GM23338 (cell line): ENCODE measurements around the gene PODN.

Experiments
- EZH2 ChIP-seq: fragments of 200-600 bp; sonication (generic); IDR thresholded peaks from one replicate; pipeline ENCODE4 v1.8.0; 2017; ENCODE audit warnings: antibody characterized with exemption, mild to moderate bottlenecking, low read depth; ENCODE audit not compliant: unreplicated experiment
- EZH2phosphoT487 ChIP-seq: fragments of 200-600 bp; sonication (generic); IDR thresholded peaks from one replicate; pipeline ENCODE4 v1.8.1; 2018; ENCODE audit warnings: antibody characterized with exemption; ENCODE audit not compliant: unreplicated experiment
- POLR2AphosphoS5 ChIP-seq: IDR thresholded peaks from 2 replicates; pipeline ENCODE4 v1.6.1; 2016; ENCODE audit warnings: antibody characterized with exemption, low read depth
- TF ChIP-seq, protein P1 (sequence below): IDR thresholded peaks from one replicate; pipeline ENCODE4 v1.6.1; 2018; ENCODE audit warnings: antibody characterized with exemption; ENCODE audit not compliant: unreplicated experiment
- TF ChIP-seq, protein P2 (sequence below), 2 experiments: fragments of 200-600 bp in 1 of 2; sonication (generic) in 1 of 2; conservative IDR thresholded peaks; 2 replicates each; pipeline versions ENCODE4 v1.5.1 to v1.6.1; 2016 to 2017; ENCODE audit warnings: antibody characterized with exemption in 2 of 2, low read depth in 2 of 2, mild to moderate bottlenecking in 2 of 2, moderate library complexity in 1 of 2

DNA sequence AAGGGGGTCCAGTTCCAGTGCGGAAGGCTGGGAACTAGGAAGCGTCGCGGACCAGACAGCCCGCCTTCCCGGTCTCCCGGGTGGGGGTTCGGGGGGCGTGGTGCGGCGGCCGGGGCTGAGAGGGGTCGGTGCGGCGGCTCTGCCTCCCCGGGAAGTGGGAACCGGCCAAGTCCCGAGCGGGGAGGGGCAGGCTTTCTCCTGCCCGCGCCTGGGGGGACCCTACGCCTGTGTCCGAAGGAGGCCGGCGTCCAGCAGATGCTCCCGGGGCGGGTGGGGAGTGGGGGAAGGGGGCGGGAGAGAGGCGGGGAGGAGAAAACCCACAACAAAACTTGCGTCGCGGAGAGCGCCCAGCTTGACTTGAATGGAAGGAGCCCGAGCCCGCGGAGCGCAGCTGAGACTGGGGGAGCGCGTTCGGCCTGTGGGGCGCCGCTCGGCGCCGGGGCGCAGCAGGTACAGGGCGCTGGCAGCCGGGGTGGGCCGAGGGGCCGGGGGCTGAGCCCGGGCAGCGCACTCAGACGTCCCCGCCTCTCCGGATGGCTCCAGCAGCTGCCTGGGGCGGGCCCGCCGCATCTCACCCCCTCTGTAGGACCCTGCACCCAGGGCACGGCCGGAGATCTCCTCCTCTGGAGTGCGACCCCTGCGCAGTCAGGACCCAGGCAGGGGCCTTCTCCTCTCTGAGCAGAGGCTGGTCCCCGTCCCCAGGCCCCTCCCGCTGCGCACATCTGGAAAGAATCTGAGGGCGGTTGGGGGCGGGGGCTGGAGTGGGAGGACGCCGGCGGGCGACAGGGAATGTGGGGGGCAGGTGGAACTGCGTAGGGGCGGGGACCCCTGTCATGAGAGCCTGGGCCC is at the start of gene PODN:
- TF ChIP-seq, protein P1, sequence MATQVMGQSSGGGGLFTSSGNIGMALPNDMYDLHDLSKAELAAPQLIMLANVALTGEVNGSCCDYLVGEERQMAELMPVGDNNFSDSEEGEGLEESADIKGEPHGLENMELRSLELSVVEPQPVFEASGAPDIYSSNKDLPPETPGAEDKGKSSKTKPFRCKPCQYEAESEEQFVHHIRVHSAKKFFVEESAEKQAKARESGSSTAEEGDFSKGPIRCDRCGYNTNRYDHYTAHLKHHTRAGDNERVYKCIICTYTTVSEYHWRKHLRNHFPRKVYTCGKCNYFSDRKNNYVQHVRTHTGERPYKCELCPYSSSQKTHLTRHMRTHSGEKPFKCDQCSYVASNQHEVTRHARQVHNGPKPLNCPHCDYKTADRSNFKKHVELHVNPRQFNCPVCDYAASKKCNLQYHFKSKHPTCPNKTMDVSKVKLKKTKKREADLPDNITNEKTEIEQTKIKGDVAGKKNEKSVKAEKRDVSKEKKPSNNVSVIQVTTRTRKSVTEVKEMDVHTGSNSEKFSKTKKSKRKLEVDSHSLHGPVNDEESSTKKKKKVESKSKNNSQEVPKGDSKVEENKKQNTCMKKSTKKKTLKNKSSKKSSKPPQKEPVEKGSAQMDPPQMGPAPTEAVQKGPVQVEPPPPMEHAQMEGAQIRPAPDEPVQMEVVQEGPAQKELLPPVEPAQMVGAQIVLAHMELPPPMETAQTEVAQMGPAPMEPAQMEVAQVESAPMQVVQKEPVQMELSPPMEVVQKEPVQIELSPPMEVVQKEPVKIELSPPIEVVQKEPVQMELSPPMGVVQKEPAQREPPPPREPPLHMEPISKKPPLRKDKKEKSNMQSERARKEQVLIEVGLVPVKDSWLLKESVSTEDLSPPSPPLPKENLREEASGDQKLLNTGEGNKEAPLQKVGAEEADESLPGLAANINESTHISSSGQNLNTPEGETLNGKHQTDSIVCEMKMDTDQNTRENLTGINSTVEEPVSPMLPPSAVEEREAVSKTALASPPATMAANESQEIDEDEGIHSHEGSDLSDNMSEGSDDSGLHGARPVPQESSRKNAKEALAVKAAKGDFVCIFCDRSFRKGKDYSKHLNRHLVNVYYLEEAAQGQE = no peak
- TF ChIP-seq, protein P2, sequence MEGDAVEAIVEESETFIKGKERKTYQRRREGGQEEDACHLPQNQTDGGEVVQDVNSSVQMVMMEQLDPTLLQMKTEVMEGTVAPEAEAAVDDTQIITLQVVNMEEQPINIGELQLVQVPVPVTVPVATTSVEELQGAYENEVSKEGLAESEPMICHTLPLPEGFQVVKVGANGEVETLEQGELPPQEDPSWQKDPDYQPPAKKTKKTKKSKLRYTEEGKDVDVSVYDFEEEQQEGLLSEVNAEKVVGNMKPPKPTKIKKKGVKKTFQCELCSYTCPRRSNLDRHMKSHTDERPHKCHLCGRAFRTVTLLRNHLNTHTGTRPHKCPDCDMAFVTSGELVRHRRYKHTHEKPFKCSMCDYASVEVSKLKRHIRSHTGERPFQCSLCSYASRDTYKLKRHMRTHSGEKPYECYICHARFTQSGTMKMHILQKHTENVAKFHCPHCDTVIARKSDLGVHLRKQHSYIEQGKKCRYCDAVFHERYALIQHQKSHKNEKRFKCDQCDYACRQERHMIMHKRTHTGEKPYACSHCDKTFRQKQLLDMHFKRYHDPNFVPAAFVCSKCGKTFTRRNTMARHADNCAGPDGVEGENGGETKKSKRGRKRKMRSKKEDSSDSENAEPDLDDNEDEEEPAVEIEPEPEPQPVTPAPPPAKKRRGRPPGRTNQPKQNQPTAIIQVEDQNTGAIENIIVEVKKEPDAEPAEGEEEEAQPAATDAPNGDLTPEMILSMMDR (conservative IDR thresholded peaks at IDR 0.05; ENCODE audit: low read depth in 2 of 2) = no peak
- TF ChIP-seq EZH2 (no peak), EZH2phosphoT487 (no peak), POLR2AphosphoS5 (no peak)
